H9 (cell line): Measurements from ENCODE around the gene SYNGR1. TPM values are rescaled to one million over a fixed set of nuclear protein-coding genes. Genes with fewer than 3 reads are reported as not detected.

Source experiments
- DNase-seq: peaks from one replicate; pipeline ENCODE4 v3.0.0-alpha.2; 2017
- H2AFZ ChIP-seq: one replicate; pipeline ENCODE4 v1.6.1; 2013; ENCODE audit warnings: mild to moderate bottlenecking, low read length, control low read depth, moderate library complexity
- H2AK5ac ChIP-seq: 2 replicates; pipeline ENCODE4 v1.6.1; 2013; ENCODE audit warnings: low read length, control low read depth, mixed read lengths; ENCODE audit not compliant: insufficient read length
- H2BK120ac ChIP-seq: one replicate; pipeline ENCODE4 v1.6.1; 2013; ENCODE audit warnings: low read depth, mild to moderate bottlenecking, low read length, control low read depth, inconsistent platforms; ENCODE audit not compliant: poor library complexity, severe bottlenecking
- H2BK12ac ChIP-seq: 2 replicates; pipeline ENCODE4 v1.6.1; 2013; ENCODE audit warnings: low read length, control low read depth, mixed read lengths, low read depth; ENCODE audit not compliant: insufficient read length
- H2BK15ac ChIP-seq: 2 replicates; pipeline ENCODE4 v1.6.1; 2013; ENCODE audit warnings: low read depth, low read length, control low read depth
- H2BK20ac ChIP-seq: one replicate; pipeline ENCODE4 v1.6.1; 2013; ENCODE audit warnings: low read depth, mild to moderate bottlenecking, low read length, control low read depth, inconsistent platforms; ENCODE audit not compliant: poor library complexity, severe bottlenecking
- H2BK5ac ChIP-seq: 2 replicates; pipeline ENCODE4 v1.6.1; 2013; ENCODE audit warnings: low read length, control low read depth, mixed read lengths; ENCODE audit not compliant: insufficient read length
- H3K14ac ChIP-seq: 2 replicates; pipeline ENCODE4 v1.6.1; 2013; ENCODE audit warnings: low read length, control low read depth; ENCODE audit not compliant: insufficient read depth
- H3K18ac ChIP-seq: 2 replicates; pipeline ENCODE4 v1.6.1; 2013; ENCODE audit warnings: low read depth, mild to moderate bottlenecking, mixed read lengths, low read length, control low read depth; ENCODE audit not compliant: insufficient read length
- H3K23ac ChIP-seq: 2 replicates; pipeline ENCODE4 v1.6.1; 2013; ENCODE audit warnings: low read length, control low read depth, mixed read lengths, low read depth; ENCODE audit not compliant: insufficient read length
- H3K23me2 ChIP-seq: 2 replicates; pipeline ENCODE4 v1.6.1; 2013; ENCODE audit warnings: low read depth, mild to moderate bottlenecking, mixed read lengths, low read length, control low read depth; ENCODE audit not compliant: insufficient read length, poor library complexity, severe bottlenecking
- H3K27ac ChIP-seq: 2 replicates; pipeline ENCODE4 v1.5.1; 2013; ENCODE audit warnings: low read length, control low read depth, mixed read lengths, low read depth; ENCODE audit not compliant: insufficient read length
- H3K27me3 ChIP-seq: 2 replicates; pipeline ENCODE4 v1.6.1; 2013; ENCODE audit warnings: low read length, control low read depth, inconsistent platforms; ENCODE audit not compliant: insufficient read depth
- H3K4ac ChIP-seq: 2 replicates; pipeline ENCODE4 v1.6.1; 2013; ENCODE audit warnings: low read depth, mild to moderate bottlenecking, control low read depth, inconsistent platforms, low read length, moderate library complexity
- H3K4me1 ChIP-seq: 2 replicates; pipeline ENCODE4 v1.6.1; 2013; ENCODE audit warnings: low read length, control low read depth, inconsistent platforms; ENCODE audit not compliant: insufficient read depth
- H3K4me2 ChIP-seq: 2 replicates; pipeline ENCODE4 v1.6.1; 2013; ENCODE audit warnings: low read length, control low read depth, mixed read lengths; ENCODE audit not compliant: insufficient read length, insufficient read depth
- H3K56ac ChIP-seq: 2 replicates; pipeline ENCODE4 v1.6.1; 2013; ENCODE audit warnings: low read depth, mild to moderate bottlenecking, mixed read lengths, low read length, control low read depth; ENCODE audit not compliant: insufficient read length
- H3K79me1 ChIP-seq: 2 replicates; pipeline ENCODE4 v1.6.1; 2013; ENCODE audit warnings: low read depth, mild to moderate bottlenecking, moderate library complexity, low read length, control low read depth, inconsistent platforms; ENCODE audit not compliant: insufficient read depth, poor library complexity, severe bottlenecking
- H3K79me2 ChIP-seq: 2 replicates; pipeline ENCODE4 v1.6.1; 2013; ENCODE audit warnings: low read length, control low read depth, inconsistent platforms; ENCODE audit not compliant: insufficient read depth
- H3K9ac ChIP-seq: 2 replicates; pipeline ENCODE4 v1.6.1; 2013; ENCODE audit warnings: low read length, control low read depth, mixed read lengths; ENCODE audit not compliant: insufficient read length; ENCODE audit errors: extremely low read depth
- H3K9me3 ChIP-seq: one replicate; pipeline ENCODE4 v1.6.1; 2013; ENCODE audit warnings: low read depth, low read length, inconsistent platforms; ENCODE audit not compliant: control insufficient read depth
- H3T11ph ChIP-seq: one replicate; pipeline ENCODE4 v1.6.1; 2013; ENCODE audit warnings: mild to moderate bottlenecking, low read length, control low read depth, inconsistent platforms
- H4K20me1 ChIP-seq: one replicate; pipeline ENCODE4 v1.6.1; 2013; ENCODE audit not compliant: control insufficient read depth, insufficient read length, insufficient read depth
- H4K5ac ChIP-seq: 2 replicates; pipeline ENCODE4 v1.6.1; 2013; ENCODE audit warnings: low read depth, mild to moderate bottlenecking, mixed read lengths, low read length, control low read depth; ENCODE audit not compliant: insufficient read length
- H4K8ac ChIP-seq: replicated peaks from 2 replicates; pipeline ENCODE4 v1.6.1; 2013; ENCODE audit warnings: low read length, control low read depth, mixed read lengths, low read depth; ENCODE audit not compliant: insufficient read length
- H4K91ac ChIP-seq: 2 replicates; pipeline ENCODE4 v1.6.1; 2013; ENCODE audit warnings: low read depth, mild to moderate bottlenecking, moderate library complexity, mixed read lengths, low read length, control low read depth; ENCODE audit not compliant: insufficient read length
- H3K27ac Mint-ChIP-seq, 3 experiments: 2 replicates in 2 of 3; 3 replicates in 1 of 3; pipeline ENCODE4 v1.8.0; 2020 to 2021; ENCODE audit warnings: mixed read lengths in 3 of 3, mild to moderate bottlenecking in 1 of 3, moderate library complexity in 1 of 3
- H3K27me3 Mint-ChIP-seq: 2 replicates; pipeline ENCODE4 v1.8.0; 2021; ENCODE audit warnings: low read depth, mild to moderate bottlenecking, moderate library complexity, mixed read lengths
- H3K36me3 Mint-ChIP-seq, 3 experiments: 2 replicates in 2 of 3; 3 replicates in 1 of 3; pipeline ENCODE4 v1.8.0; 2020 to 2021; ENCODE audit warnings: low read depth in 3 of 3, mixed read lengths in 3 of 3; ENCODE audit not compliant: insufficient read depth in 1 of 3
- H3K4me1 Mint-ChIP-seq, 2 experiments: 2 replicates each; pipeline ENCODE4 v1.8.0; 2020; ENCODE audit warnings: mixed read lengths in 2 of 2
- H3K4me3 Mint-ChIP-seq, 2 experiments: 2 replicates in 1 of 2; 3 replicates in 1 of 2; pipeline ENCODE4 v1.8.0; 2020 to 2021; ENCODE audit warnings: mild to moderate bottlenecking in 2 of 2, mixed read lengths in 2 of 2, moderate library complexity in 1 of 2
- H3K9me3 Mint-ChIP-seq, 2 experiments: 2 replicates in 1 of 2; 3 replicates in 1 of 2; pipeline ENCODE4 v1.8.0; 2020; ENCODE audit warnings: mild to moderate bottlenecking in 2 of 2, mixed read lengths in 2 of 2, moderate library complexity in 1 of 2
- CTCF ChIP-seq: fragments of 200-600 bp; sonication (generic); conservative IDR thresholded peaks from 3 replicates; pipeline ENCODE4 v1.8.0; 2021; ENCODE audit warnings: antibody characterized with exemption, mild to moderate bottlenecking
- WGBS: extraction: QIAGEN DNeasy Blood & Tissue Kit; methylation state at CpG from one replicate; pipeline ENCODE4 v1.1.7; 2013; ENCODE audit warnings: missing lambda C conversion rate, low lambda C conversion rate, mixed read lengths; ENCODE audit not compliant: insufficient read length; ENCODE audit errors: extremely low coverage; 5-methylcytosine and 5-hydroxymethylcytosine counted together
- total RNA-seq: library from RNA; stranded (reverse); gene quantifications from 2 replicates; pipeline ENCODE4 v1.2.1, GENCODE V29; 2021

The SYNGR1 gene
- total RNA-seq, 1 experiment from 2014 or later: 13.2 TPM

GRCh38 chr22:39325392-39325932 lies 24.3 kb upstream of the SYNGR1 start:
- Histone ChIP-seq H3K79me1 (no peaks in the 10 kb centered on the region), H3K9me3 (no peaks in the 10 kb centered on the region), H3K4me1 (no peaks in the 10 kb centered on the region), H3K4me2 (no peak overlapping the region), H3K27me3 (no peaks in the 10 kb centered on the region), H3K56ac (no peak overlapping the region), H3K79me2 (no peaks in the 10 kb centered on the region), H3T11ph (no peak overlapping the region), H4K20me1 (no peaks in the 10 kb centered on the region), H3K23ac (no peak overlapping the region), H2AFZ (no peak overlapping the region), H3K18ac (no peak overlapping the region), H3K14ac (no peak overlapping the region), H2AK5ac (no peak overlapping the region), H3K23me2 (no peaks in the 10 kb centered on the region), H2BK5ac (no peak overlapping the region), H3K4ac (no peak overlapping the region), H3K9ac (no peak overlapping the region), H3K27ac (no peak overlapping the region), H4K5ac (no peak overlapping the region), H2BK20ac (no peak overlapping the region), H2BK120ac (no peak overlapping the region), H2BK12ac (no peak overlapping the region), H4K8ac (no peak overlapping the region), H2BK15ac (no peak overlapping the region), H4K91ac (no peak overlapping the region)
- peaks cover 0 to 3% of the 10 kb centered on the region in 2 experiments; a peak in 1 of 4 replicates for H3K4me1 Mint-ChIP-seq
- H3K27me3 Mint-ChIP-seq: peaks cover 9% of the 10 kb centered on the region
- no peaks in the 10 kb centered on the region for H3K36me3 Mint-ChIP-seq
- no peak for DNase-seq
- no peak overlapping the region; a peak in 1 of 5 replicates for H3K4me3 Mint-ChIP-seq
- no peak overlapping the region for H3K27ac Mint-ChIP-seq
- WGBS: 100% methylated on average over 1 of the region's 2 CpGs
- TF ChIP-seq CTCF: no peak
- no peaks in the 10 kb centered on the region for H3K9me3 Mint-ChIP-seq
